Measurements from ENCODE around the gene DPP9. TPM values are rescaled to one million over a fixed set of nuclear protein-coding genes. Genes with fewer than 3 reads are reported as not detected.
"Not testable (repeated sequence)": the region's sequence is repeated elsewhere in the genome, so short reads cannot be mapped to it uniquely, and the experiment has no call there.

Gene DPP9
- total RNA-seq, 1 donor from 2014 or later: 34.0 TPM

DNA sequence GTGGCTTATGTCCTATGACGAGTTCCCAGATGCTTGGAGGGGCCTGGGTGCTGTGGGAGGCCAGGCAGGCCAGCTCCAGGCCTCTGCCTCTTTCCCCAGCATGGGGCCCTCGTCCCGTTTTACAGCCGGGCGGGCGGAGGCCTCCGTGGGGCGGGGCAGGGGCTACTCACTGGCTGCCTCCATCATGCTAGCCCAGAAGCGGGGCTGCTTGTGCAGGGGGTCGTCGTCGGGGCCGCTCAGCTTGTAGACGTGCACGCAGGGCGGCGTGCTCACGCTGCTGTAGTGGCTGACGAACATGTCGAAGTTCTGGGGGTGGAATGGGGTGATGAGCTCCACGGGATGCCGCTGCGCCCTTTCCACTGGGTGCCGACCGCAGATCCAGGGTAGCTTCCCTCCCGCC is 35.1 kb downstream of the DPP9 start:
- TF ChIP-seq, protein P1, sequence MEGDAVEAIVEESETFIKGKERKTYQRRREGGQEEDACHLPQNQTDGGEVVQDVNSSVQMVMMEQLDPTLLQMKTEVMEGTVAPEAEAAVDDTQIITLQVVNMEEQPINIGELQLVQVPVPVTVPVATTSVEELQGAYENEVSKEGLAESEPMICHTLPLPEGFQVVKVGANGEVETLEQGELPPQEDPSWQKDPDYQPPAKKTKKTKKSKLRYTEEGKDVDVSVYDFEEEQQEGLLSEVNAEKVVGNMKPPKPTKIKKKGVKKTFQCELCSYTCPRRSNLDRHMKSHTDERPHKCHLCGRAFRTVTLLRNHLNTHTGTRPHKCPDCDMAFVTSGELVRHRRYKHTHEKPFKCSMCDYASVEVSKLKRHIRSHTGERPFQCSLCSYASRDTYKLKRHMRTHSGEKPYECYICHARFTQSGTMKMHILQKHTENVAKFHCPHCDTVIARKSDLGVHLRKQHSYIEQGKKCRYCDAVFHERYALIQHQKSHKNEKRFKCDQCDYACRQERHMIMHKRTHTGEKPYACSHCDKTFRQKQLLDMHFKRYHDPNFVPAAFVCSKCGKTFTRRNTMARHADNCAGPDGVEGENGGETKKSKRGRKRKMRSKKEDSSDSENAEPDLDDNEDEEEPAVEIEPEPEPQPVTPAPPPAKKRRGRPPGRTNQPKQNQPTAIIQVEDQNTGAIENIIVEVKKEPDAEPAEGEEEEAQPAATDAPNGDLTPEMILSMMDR (IDR thresholded peaks at IDR 0.05; ENCODE audit: insufficient read depth, low read length, severe bottlenecking): no peak
- DNase-seq (ENCODE audit: low read depth): no peak
- Histone ChIP-seq H3K27me3 (ENCODE audit: control insufficient read depth, insufficient read depth, low read length) (no peaks in the 10 kb centered on the region), H3K4me3 (ENCODE audit: low read depth, low read length) (no peak overlapping the region), H3K36me3 (ENCODE audit: control insufficient read depth, insufficient read depth, low read length) (peaks cover 63% of the 10 kb centered on the region)
- FAIRE-seq: no peak

DNA sequence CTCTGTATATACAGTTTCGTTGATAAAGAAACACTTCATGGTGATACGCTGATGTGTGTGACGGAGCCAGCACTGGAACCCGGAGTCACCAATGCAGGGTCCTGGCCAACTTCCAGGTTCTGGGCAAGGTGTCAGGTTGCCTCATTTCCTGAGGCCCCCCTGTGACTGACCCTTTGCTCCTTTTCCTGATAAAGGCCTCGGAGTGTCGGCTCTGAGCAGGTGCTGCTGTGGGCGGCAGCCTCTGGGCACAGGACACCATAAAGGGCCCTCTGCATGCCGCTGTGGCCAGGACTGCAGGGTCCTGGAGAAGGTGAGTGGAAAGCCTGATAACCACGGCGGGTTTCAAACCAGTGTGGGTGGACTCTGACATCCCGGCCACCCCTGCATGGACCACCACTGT is 36.2 kb downstream of the DPP9 start:
- H3K36me3 ChIP-seq (ENCODE audit: control insufficient read depth, insufficient read depth, low read length): peaks cover 57% of the 10 kb centered on the region
- DNase-seq (ENCODE audit: low read depth): no peak
- no peak for FAIRE-seq
- H3K4me3 ChIP-seq (ENCODE audit: low read depth, low read length): no peak overlapping the region
- no peaks in the 10 kb centered on the region for H3K27me3 ChIP-seq (ENCODE audit: control insufficient read depth, insufficient read depth, low read length)
- TF ChIP-seq, protein P1 (IDR thresholded peaks at IDR 0.05; ENCODE audit: insufficient read depth, low read length, severe bottlenecking): no peak

DNA sequence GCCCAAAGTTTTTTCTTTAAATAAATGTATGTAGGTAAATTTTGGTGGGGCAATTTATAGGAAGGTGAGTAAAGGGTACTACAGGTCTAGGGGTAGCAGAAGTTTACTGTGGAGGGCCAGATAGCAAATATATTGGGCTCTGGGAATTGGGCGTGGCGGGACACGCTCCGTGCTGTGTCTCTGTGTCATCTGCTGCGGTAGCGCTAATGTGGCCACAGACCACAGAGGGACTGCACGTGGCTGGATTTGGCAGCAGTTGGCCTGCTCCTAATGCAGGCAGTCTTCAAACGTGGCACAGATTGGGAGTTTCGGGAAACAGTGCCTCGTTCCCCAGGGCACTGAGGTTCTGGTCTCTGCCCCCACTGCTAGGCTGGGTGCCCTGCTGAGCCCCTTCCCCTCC is 36.9 kb downstream of the DPP9 start:
- no peak for DNase-seq (ENCODE audit: low read depth)
- Histone ChIP-seq H3K36me3 (ENCODE audit: control insufficient read depth, insufficient read depth, low read length) (peaks cover 55% of the 10 kb centered on the region), H3K27me3 (ENCODE audit: control insufficient read depth, insufficient read depth, low read length) (no peaks in the 10 kb centered on the region), H3K4me3 (ENCODE audit: low read depth, low read length) (no peak overlapping the region)
- FAIRE-seq: no peak
- TF ChIP-seq, protein P1 (IDR thresholded peaks at IDR 0.05; ENCODE audit: insufficient read depth, low read length, severe bottlenecking): no peak

DNA sequence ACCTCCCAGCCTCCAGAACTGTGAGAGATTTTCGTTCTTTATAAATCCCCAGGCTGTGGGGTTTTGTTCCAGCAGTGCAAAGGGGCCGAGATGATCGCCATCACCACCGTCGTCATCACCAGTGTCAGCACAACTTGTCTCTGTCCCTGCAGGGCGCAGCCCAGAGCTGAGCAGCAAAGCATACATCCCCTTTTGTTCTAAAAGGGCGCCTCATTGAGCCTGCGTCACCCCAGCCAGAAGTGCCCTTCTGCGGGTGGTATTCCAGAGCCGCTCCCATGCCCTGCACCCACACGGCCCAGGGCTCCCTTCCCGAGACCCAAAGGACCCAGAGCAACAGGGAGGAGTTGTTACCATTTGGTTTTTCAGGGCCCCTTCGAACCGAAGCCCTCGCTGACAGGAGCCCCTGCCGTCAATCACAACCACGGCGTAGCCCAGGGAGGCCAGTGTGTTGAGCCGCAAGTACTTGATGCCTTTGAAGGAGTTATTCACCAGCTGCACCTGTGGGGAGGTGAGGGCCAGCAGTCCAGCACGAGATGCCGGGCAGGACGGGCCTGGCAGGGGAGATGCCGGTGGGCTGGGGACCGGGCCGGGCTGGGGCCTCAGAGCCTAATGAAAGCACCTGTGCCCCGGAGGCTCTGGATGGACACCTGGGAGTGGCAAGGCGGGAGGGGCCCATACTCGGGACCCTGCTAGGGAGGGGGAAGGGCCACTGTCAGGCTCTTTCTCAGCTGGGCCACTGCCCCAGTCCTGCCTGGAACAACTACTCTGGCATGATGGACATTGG is 39.1 kb downstream of the DPP9 start:
- Histone ChIP-seq H3K4me3 (ENCODE audit: low read depth, low read length) (no peak overlapping the region), H3K36me3 (ENCODE audit: control insufficient read depth, insufficient read depth, low read length) (peaks cover 43% of the 10 kb centered on the region), H3K27me3 (ENCODE audit: control insufficient read depth, insufficient read depth, low read length) (no peaks in the 10 kb centered on the region)
- FAIRE-seq (no peak), DNase-seq (ENCODE audit: low read depth) (no peak)
- TF ChIP-seq, protein P1 (IDR thresholded peaks at IDR 0.05; ENCODE audit: insufficient read depth, low read length, severe bottlenecking): no peak

DNA sequence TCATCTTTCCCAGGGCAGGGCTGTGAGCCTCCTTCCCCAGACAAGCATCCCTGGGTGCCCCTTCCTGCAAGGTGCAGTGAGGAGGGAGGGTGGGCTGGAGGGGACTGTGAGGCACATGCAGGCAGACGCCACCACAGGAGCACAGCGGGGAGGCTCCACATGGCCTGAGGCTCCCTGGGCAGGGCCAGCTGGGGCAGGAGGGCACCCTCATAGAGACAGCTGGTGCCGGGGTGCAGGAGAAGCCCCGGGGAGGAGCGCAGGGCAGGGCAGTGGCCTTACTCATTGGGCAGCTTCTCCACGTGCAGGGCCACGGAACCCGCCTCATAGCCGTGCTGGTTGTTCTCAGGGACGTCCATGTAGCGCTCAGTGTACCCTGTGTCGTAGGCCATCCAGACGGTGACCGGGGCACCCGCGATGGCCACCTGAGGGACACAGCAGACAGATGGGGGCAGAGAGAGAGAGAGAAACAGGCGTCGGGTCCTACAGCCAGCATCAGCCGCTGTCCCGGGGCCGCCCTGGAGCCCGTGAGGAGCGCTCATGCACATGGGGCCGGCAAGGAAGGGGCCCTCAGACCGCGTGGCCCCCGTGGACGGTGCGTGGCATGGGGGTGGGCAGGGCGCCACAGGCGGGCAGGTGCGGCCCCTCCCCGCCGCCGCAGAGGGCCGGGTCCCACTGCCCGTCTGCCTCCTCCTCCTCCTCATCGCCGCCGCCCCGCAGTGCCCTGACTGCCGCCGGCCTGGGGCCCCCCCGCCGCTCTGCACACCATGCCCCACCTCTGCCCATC is 41.0 kb downstream of the DPP9 start:
- DNase-seq (ENCODE audit: low read depth) (no peak), FAIRE-seq (no peak)
- TF ChIP-seq, protein P1 (IDR thresholded peaks at IDR 0.05; ENCODE audit: insufficient read depth, low read length, severe bottlenecking): no peak
- Histone ChIP-seq H3K36me3 (ENCODE audit: control insufficient read depth, insufficient read depth, low read length) (peaks cover 43% of the 10 kb centered on the region), H3K27me3 (ENCODE audit: control insufficient read depth, insufficient read depth, low read length) (no peaks in the 10 kb centered on the region), H3K4me3 (ENCODE audit: low read depth, low read length) (no peak overlapping the region)

DNA sequence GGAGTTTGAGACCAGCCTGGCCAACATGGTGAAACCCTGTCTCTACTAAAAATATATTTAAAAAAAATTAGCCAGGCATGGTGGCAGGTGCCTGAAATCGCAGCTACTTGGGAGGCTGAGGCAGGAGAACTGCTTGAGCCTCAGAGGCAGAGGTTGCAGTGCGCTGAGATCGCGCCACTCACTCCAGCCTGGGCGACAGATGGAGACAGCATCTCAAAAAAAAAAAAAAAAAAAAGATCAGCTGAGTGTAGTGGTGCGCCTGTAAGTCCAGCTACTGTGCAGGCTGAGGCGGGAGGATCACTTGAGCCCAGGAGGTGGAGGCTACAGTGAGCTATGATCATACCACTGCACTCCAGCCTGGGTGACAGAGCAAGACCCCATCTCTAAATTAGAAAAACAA is 43.6 kb downstream of the DPP9 start:
- not testable (repeated sequence) for DNase-seq (ENCODE audit: low read depth); FAIRE-seq; H3K27me3 ChIP-seq (ENCODE audit: control insufficient read depth, insufficient read depth, low read length); H3K4me3 ChIP-seq (ENCODE audit: low read depth, low read length)
- peaks cover 36% of the 10 kb centered on the region for H3K36me3 ChIP-seq (ENCODE audit: control insufficient read depth, insufficient read depth, low read length)
